Stomach (tissue), 9 donors: ENCODE data around the gene ZSCAN2. TPM values are rescaled to one million over a fixed set of nuclear protein-coding genes. Genes with fewer than 3 reads are reported as not detected.

Experiments used
- DNase-seq, 2 donors: peaks; one replicate each; pipeline versions ENCODE4 v3.0.0 to v3.0.0-alpha.2; 2013 to 2019
- H3K27ac ChIP-seq, 5 donors: fragments of 200-600 bp in 4 of 5; sonication (generic) in 4 of 5; one replicate each; pipeline ENCODE4 v1.5.1; 2013 to 2019; ENCODE audit warnings: mild to moderate bottlenecking in 1 of 5, moderate library complexity in 1 of 5
- H3K27me3 ChIP-seq, 3 donors: fragments of 200-600 bp; sonication (generic); one replicate each; pipeline ENCODE4 v1.5.1; 2017 to 2019; ENCODE audit warnings: mixed run types in 1 of 3
- H3K36me3 ChIP-seq, 4 donors: fragments of 200-600 bp; sonication (generic); 1 replicate in 3 of 4; 2 replicates in 1 of 4; pipeline ENCODE4 v1.5.1; 2016 to 2019
- H3K4me1 ChIP-seq, 4 donors: fragments of 200-600 bp; sonication (generic); one replicate each; pipeline ENCODE4 v1.5.1; 2016 to 2019
- H3K4me3 ChIP-seq, 4 donors: fragments of 200-600 bp; sonication (generic) in 3 of 4; one replicate each; pipeline ENCODE4 v1.5.1; 2016 to 2019; ENCODE audit warnings: mild to moderate bottlenecking in 1 of 4
- H3K9me3 ChIP-seq, 4 donors: fragments of 200-600 bp; sonication (generic); one replicate each; pipeline ENCODE4 v1.5.1; 2016 to 2019
- CTCF ChIP-seq, 7 experiments: fragments of 450-650 bp in 4 of 7; fragments of 200-600 bp in 3 of 7; sonication (generic) in 3 of 7; IDR thresholded peaks; one replicate each; pipeline ENCODE4 v1.5.1; 2016 to 2019; ENCODE audit warnings: antibody characterized with exemption in 7 of 7, control low read depth in 2 of 7, mild to moderate bottlenecking in 1 of 7
- EP300 ChIP-seq: sonication (generic); formaldehyde crosslinking; IDR thresholded peaks from one replicate; pipeline ENCODE4 v1.6.1; 2017; ENCODE audit warnings: antibody characterized with exemption
- POLR2A ChIP-seq, 4 donors: fragments of 450-650 bp; IDR thresholded peaks; one replicate each; pipeline ENCODE4 v1.6.1; 2016; ENCODE audit warnings: antibody characterized with exemption in 4 of 4, control low read depth in 2 of 4, mild to moderate bottlenecking in 1 of 4, moderate library complexity in 1 of 4
- POLR2AphosphoS5 ChIP-seq, 3 donors: sonication (generic); formaldehyde crosslinking; IDR thresholded peaks; one replicate each; pipeline ENCODE4 v1.6.1; 2016; ENCODE audit warnings: antibody characterized with exemption in 3 of 3
- WGBS, 5 donors: extraction: QIAGEN DNeasy Blood & Tissue Kit in 3 of 5; methylation state at CpG; one replicate each; pipeline versions ENCODE4 v1.1.5 to v1.1.7; 2013 to 2018; 5-methylcytosine and 5-hydroxymethylcytosine counted together
- intact Hi-C: fragments of 100-400 bp; cut with DNase I; formaldehyde crosslinking; loops from one replicate; pipeline ENCODE4 v1.15.1; 2023; ENCODE audit warnings: low total_unique reads
- polyA plus RNA-seq, 3 donors: library from polyadenylated mRNA; stranded (reverse); fragments of 200-250 nt; gene quantifications; one replicate each; pipeline ENCODE4 v1.2.3, GENCODE V29; 2013
- total RNA-seq, 5 donors: library from RNA; depleted of rRNA; stranded (reverse); fragments of >200 nt; gene quantifications; one replicate each; pipeline versions ENCODE4 v1.1.0 to v1.2.3, GENCODE V29; 2014 to 2016
- donor health status: healthy with polysubstance abuse.
- donor health status: Bipolar disorder and iron deficiency.
- donor health status: healthy.

Gene ZSCAN2
- total and polyA plus RNA-seq, 8 donors = 1.2 to 28.1 (median 6.6) TPM

GRCh38 chr15:84601555-84601838, 688 bp downstream of the ZSCAN2 start:
- 8 to 14% (median 12%) methylated on average over 6 of the region's 6 CpGs for WGBS, 5 donors
- no peak for DNase-seq
- H3K27me3 ChIP-seq = no peaks in the 10 kb centered on the region
- intact Hi-C loops = no loop called here
- no peak for TF ChIP-seq CTCF (IDR thresholded peaks at IDR 0.05)
- no peak for TF ChIP-seq POLR2A (IDR thresholded peaks at IDR 0.05)
- H3K36me3 ChIP-seq = peaks cover 0 to 24% (median 16%) of the 10 kb centered on the region in 4 donors
- peaks cover 6 to 71% (median 50%) of the 10 kb centered on the region in 4 donors for H3K4me1 ChIP-seq
- peak overlapping the region; percentile 69 to 92 (median 80) for H3K4me3 ChIP-seq
- H3K27ac ChIP-seq = peak overlapping the region in 4 of 5 donors; percentile 80 to 84 (median 81)
- H3K9me3 ChIP-seq = no peaks in the 10 kb centered on the region

GRCh38 chr15:84603630-84604379, 3.0 kb downstream of the ZSCAN2 start:
- H3K36me3 ChIP-seq = peaks cover 0 to 35% (median 26%) of the 10 kb centered on the region in 4 donors
- no peak for TF ChIP-seq POLR2AphosphoS5 (IDR thresholded peaks at IDR 0.05)
- H3K4me3 ChIP-seq = no peak overlapping the region
- 84 to 94% (median 87%) methylated on average over 14 of the region's 14 CpGs for WGBS, 5 donors
- no peaks in the 10 kb centered on the region for H3K9me3 ChIP-seq
- H3K27me3 ChIP-seq = no peaks in the 10 kb centered on the region
- H3K4me1 ChIP-seq = peaks cover 17 to 85% (median 62%) of the 10 kb centered on the region in 4 donors
- H3K27ac ChIP-seq = no peak overlapping the region
- no peak for DNase-seq
- intact Hi-C loops = no loop called here

GRCh38 chr15:84604826-84605553, 4.2 kb downstream of the ZSCAN2 start:
- no peak overlapping the region for H3K4me3 ChIP-seq
- no peak for DNase-seq
- H3K4me1 ChIP-seq = peaks cover 25 to 83% (median 54%) of the 10 kb centered on the region in 4 donors
- peaks cover 0 to 41% (median 33%) of the 10 kb centered on the region in 4 donors for H3K36me3 ChIP-seq
- no peaks in the 10 kb centered on the region for H3K27me3 ChIP-seq
- TF ChIP-seq CTCF (IDR thresholded peaks at IDR 0.05) (no peak), POLR2AphosphoS5 (IDR thresholded peaks at IDR 0.05) (no peak), EP300 (no peak), POLR2A (IDR thresholded peaks at IDR 0.05) (no peak)
- H3K9me3 ChIP-seq = no peaks in the 10 kb centered on the region
- WGBS, 5 donors = 70 to 80% (median 75%) methylated on average over 19 of the region's 19 CpGs
- H3K27ac ChIP-seq = peak overlapping the region in 2 of 5 donors; percentile 17 to 41
- intact Hi-C loops = no loop called here

GRCh38 chr15:84605554-84605882, 4.7 kb downstream of the ZSCAN2 start:
- Histone ChIP-seq H3K36me3 (peaks cover 0 to 41% (median 33%) of the 10 kb centered on the region in 4 donors), H3K9me3 (no peaks in the 10 kb centered on the region), H3K4me1 (peaks cover 25 to 81% (median 51%) of the 10 kb centered on the region in 4 donors), H3K4me3 (no peak overlapping the region), H3K27ac (peak overlapping the region in 2 of 5 donors; percentile 17 to 41), H3K27me3 (no peaks in the 10 kb centered on the region)
- no peak for DNase-seq
- intact Hi-C loops = no loop called here
- 59 to 69% (median 65%) methylated on average over 2 of the region's 2 CpGs for WGBS, 5 donors
- no peak for TF ChIP-seq POLR2A (IDR thresholded peaks at IDR 0.05)
- no peak for TF ChIP-seq POLR2AphosphoS5 (IDR thresholded peaks at IDR 0.05)
- no peak for TF ChIP-seq EP300
- TF ChIP-seq CTCF (IDR thresholded peaks at IDR 0.05) = no peak
